Activated T-helper 9 cell treated with anti-CD3 and anti-CD28 coated beads, Interleukin-2, amount 50 U/mL, for 16 hours (primary cell): ENCODE results near the gene ZNF530.

Experiments
- DNase-seq: peaks from one replicate; pipeline ENCODE4 v3.0.0-alpha.2; 2020; ENCODE audit warnings: low read depth

ZNF530 gene

DNA sequence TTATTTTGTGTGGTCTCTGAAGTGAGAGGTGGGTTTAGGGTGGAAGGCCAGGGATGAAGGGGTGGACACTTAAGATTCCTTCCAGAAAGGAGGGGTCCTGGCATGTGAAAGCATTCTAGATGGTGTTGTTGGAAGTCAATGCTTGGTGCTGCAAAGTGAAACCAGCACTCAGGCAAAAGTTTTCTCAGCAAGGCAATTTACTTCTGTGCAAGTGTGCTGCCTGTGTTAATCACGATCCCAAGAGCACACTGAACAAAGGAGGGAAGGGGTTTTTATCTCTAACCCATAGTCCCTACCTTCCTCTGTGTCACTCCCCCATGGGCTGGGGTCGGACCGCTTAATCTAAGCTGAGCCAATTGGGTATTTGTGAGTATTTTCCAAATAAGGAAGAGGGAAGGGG lies 15.7 kb downstream of the ZNF530 start:
- DNase-seq = no peak

DNA sequence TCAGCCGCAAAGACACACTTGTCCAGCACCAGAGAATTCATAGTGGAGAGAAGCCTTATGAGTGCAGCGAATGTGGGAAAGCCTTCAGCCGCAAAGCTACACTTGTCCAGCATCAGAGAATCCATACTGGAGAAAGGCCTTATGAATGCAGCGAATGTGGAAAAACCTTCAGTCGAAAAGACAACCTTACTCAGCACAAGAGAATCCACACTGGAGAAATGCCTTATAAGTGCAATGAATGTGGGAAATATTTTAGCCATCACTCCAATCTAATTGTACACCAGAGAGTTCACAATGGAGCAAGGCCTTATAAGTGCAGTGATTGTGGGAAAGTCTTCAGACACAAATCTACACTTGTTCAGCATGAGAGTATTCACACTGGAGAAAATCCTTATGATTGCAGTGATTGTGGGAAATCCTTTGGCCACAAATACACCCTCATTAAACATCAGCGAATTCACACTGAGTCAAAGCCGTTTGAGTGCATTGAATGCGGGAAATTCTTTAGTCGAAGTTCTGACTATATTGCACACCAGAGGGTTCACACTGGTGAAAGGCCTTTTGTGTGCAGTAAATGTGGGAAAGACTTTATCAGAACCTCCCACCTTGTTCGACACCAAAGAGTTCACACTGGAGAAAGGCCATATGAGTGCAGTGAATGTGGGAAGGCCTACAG lies 21.1 kb downstream of the ZNF530 start:
- no peak for DNase-seq

DNA sequence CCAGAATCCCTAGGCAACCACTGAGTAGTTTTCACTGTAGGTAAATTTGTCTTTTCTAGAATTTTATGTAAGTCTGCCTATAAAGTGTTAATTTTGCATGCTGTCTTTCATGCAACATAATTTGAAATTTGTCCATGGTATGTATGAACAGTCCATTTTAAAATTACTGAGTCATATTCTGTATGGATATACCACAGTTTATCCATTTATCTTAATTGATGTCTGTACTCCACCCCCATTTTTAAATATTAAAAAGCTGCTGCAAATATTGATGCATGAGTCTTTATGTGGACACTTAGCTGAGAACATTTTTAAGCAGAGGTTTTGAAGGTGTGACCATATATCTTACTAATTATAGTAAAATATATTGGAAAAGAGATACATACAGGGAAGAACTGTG lies 23.4 kb downstream of the ZNF530 start:
- DNase-seq = no peak

DNA sequence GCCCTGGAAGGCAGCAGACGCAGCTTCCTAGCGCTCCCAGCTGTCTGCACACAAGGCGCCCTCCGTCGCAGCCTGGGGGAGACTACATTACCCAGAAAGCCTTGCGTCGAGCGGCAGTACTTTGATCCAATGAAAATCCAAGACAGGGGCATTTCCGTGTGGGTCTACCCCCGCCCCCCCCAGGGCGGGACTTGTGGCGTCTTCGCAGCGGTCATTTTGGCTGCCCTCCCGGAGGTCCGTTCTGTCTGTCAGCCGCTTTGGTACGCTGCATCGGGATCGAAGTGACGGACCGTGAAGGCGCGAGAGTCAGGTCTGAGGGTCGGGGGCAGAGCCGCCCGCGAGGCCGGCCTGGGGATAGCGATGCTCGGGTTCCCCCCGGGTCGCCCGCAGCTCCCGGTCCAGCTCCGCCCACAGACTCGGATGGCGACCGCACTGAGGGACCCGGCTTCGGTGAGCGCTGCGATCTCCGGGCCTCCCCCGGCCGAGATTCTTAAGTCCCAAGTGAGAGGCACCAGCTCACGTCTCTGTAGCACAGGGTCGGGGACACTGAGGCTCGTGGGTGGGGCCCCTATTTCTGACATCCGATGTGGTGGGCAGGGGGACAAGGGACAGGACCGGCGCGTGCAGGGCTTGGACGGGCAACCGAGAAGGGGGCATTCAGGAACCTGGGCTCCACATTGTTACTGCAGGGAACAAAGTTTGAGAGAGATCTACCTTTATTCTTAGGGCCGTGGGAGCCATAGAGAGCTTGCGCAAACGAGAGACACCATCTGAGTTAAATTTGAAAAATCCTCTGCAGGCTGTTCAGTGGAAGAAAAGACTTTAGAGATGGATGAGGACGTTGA lies 33.5 kb downstream of the ZNF530 start, which contains the start of gene ZNF211:
ZNF211 (plus strand) TSS at position 182 of the 845 bp plus-strand sequence; CDS start at position 361, 179 bp downstream.
- DNase-seq = peak; percentile 78

DNA sequence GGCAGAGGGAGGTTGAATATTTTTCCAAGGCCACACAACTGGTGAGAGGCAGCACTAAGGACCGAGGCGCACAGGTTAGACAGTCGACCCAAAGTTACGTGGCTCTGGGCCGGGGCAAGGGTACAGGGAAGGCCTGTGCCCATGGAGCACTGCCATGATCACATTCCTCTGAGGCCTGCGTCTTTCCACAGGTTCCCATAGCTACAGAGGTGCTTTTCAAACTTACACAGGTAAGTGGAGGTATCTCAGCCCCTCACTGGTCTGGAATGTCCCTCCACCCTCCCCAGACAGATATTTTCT lies 34.1 kb downstream of the ZNF530 start:
- no peak for DNase-seq

DNA sequence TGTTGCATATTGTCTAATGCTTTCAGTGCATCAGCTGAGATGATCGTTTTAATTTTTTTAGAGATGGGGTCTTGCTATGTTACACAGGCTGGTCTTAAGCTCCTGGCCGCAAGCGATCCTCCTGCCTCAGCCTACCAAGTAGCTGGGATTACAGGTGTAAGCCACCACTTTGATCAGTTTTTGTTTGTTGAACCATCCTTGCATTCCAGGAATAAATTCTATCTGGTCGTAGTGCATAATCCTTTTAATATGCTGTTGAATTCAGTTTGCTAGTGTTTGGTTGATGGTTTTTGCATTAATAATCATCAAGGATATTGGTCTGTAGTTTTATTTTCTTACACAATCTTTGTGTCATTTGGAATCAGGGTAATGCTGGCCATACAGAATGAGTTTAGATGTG lies 37.7 kb downstream of the ZNF530 start:
- DNase-seq = no peak

DNA sequence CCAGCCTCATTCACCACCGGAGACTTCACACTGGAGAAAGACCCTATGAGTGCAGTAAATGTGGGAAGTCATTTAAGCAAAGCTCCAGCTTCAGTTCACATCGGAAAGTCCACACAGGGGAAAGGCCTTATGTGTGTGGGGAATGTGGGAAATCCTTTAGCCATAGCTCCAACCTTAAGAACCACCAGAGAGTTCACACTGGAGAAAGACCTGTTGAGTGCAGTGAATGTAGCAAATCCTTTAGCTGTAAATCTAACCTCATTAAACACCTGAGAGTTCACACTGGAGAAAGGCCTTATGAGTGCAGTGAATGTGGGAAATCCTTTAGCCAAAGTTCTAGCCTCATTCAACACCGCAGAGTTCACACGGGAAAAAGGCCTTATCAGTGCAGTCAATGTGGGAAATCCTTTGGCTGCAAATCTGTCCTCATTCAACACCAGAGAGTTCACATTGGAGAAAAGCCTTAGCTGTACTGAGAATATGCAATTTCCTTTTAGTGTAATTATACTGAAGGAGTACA lies 42.1 kb downstream of the ZNF530 start:
- DNase-seq = no peak

DNA sequence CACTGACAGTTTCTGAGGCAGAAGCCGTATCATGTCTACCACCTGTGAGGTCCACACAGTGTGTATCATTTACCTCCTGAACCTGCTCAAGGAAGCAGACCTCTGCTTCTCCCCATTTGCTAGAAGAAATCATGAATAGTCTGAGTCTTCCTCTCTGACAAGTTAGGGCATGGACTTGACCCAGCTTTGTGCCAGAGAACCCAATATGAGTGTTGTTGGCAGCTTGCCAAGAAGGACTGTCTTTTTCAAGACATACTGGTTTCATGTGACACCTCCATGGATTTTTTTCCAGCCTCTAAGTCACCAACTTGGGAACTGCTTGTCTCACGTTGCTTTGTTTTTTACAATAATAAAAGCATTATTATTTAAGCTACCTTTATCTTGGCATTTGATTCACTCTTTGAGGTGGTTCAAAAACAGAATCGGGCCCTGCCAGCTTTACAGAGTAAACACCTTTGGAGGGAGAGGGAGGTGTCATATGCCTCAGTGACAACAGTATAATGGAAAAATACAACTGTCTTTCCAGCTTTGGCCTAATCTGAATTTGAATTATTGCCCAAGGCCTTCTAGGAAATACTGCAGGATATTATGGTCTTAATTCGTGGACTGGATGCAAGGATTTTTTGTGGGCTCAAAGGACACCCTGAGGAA lies 42.8 kb downstream of the ZNF530 start:
- DNase-seq = no peak

DNA sequence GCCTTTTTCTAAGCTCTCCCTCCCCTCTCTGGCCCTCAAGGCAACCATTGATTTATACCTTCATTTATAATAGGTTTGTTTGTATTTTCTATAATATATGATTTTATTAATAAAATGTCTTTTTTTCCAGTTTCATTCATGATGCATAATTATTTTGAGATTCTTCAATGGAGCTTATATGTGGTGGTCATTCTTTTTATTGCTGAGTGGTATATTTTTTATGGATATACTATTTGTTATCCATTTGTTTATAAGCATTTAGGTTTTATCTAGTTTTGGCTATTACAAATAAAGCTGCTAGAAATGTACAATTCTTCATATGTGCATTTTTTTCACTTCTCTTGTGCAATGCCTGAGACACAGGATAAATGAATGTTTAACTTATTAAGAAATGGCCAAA lies 44.0 kb downstream of the ZNF530 start:
- no peak for DNase-seq

DNA sequence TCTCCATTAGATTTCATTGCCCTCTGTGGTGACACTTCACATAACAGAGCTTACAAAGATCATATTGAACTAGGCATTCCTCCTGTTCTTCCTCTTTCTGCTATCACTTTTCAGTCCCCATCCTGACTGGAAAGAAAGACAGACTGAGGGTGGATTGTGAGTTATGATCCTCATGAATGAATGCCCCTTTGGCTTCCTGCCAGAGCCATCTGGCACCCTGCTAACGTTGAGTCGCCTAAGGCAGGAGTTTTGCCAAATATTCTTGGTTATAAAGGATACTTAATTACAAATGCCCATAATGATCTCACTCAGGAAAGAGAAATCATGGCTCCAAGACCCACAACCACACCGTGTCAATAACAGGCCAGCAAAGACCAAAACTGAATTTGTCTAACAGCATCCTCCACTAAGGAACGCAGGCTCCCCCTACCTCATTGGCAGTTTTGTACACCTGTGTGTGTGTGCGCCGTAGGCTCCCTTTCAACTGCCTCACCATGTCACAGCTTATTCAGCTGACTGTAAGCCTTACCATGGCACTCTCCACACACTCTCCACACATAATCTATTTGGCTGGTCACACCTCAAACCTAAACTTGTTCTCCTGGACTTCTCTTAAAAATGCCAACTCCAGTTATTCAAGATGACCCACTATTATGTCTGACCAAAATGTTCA lies 48.8 kb downstream of the ZNF530 start:
- no peak for DNase-seq

DNA sequence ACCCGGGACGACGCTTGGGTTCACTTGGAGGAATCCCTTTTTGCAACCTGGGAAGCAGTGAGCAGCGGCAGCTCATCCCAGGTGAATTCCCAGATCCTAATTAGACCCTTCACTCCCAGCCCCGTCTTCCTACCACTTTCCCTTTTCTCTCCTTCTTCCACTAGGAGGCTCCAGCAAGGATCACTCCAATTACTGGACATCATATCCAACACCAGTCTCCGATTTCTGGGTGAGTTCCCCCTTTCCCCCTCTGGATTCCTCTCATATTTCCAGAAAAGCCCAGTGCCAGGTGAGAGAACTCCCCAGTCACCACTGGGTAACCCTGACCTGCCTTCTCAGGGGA lies 51.9 kb downstream of the ZNF530 start:
- DNase-seq = no peak

DNA sequence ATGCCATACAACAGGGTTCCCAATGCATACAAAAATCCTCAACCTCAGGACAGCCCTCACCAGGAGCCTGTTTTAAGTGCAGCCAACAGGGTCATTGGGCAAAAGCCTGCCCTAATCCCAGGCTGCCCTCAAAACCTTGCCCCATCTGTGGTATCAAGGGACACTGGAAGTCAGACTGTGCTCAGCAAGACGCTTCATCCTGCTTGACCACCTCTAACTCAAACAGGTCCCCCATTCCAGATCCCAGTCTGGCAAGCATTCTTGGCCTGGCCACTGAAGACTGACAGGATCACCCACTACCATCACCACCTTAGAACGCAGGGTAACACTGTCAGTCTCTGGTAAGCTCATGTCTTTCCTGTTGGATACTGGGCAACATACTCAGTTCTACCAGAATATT lies 54.0 kb downstream of the ZNF530 start:
- no peak for DNase-seq

DNA sequence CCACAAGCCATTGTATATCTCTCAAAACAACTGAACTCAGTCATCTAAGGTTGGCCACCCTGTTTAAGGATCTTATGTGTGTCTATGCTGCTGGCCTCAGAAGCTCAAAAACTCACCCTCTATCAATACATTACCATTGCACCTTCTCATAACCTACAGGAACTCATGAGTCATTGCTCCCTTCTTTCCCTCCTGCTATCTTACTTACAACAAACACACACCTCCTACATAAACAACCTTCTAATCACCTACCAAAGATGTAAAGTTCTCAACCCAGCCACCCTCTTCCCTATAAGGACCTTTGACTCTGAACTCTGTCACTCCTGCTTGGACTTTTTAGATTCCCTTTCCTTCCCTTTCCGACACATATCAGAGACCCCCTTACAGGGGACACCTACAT lies 55.8 kb downstream of the ZNF530 start:
- no peak for DNase-seq

DNA sequence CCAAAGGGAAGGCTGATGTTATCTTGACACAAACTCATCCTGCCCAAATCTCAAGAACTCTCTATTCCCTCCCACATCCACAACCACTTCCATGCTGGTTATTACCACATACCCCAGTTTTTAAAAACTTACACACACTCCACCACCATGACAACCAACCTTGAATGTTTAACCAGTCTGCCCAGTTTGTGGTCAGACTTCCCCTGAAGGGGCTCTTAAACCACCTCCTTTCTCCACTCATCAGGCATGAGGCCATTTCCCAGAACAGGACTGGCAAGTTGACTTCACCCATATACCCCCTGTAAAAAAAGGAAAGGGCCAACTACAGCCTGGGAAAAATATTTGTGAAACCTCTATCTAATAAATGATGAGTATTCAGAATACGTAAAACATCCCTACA lies 56.7 kb downstream of the ZNF530 start:
- no peak for DNase-seq
